ENCODE results near the gene RTL9. TPM values are rescaled to one million over a fixed set of nuclear protein-coding genes. Genes with fewer than 3 reads are reported as not detected.

RTL9 gene
- total RNA-seq, 1 donor: 1.5 TPM

GRCh38 chrX:110346681-110347080, 12.0 kb upstream of the RTL9 start:
- H3K4me3 ChIP-seq (ENCODE audit: low read depth, low read length): no peak overlapping the region
- peak; percentile 11 for DNase-seq (ENCODE audit: low read depth)
- TF ChIP-seq CTCF (IDR thresholded peaks at IDR 0.05; ENCODE audit: insufficient read depth, low read length): peak; percentile 12

GRCh38 chrX:110359273-110359672, 625 bp downstream of the RTL9 start:
- no peak overlapping the region for H3K4me3 ChIP-seq (ENCODE audit: low read depth, low read length)
- DNase-seq (ENCODE audit: low read depth): peak; percentile 11
- no peak for TF ChIP-seq CTCF (IDR thresholded peaks at IDR 0.05; ENCODE audit: insufficient read depth, low read length)

DNA sequence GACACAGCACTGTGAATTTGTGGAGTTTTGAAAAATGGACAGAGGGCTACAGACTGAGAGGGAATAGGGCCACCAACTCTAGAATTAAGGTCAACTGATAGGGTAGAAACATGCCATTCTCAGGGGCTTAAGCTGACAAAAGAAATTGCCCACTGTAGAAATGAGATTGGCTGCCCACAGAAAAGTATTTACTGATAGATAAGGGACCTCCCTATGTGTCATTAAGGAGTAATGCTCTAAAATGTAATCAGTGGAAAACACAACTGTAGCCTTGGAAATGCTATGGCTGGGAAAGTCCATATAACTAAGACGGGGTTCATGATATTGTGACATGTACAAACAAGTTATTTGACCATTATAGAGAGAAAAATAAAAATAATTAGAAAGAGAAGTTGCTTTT, 4.6 kb downstream of the RTL9 start:
- no peak for TF ChIP-seq CTCF (IDR thresholded peaks at IDR 0.05; ENCODE audit: insufficient read depth, low read length)
- DNase-seq (ENCODE audit: low read depth): no peak

DNA sequence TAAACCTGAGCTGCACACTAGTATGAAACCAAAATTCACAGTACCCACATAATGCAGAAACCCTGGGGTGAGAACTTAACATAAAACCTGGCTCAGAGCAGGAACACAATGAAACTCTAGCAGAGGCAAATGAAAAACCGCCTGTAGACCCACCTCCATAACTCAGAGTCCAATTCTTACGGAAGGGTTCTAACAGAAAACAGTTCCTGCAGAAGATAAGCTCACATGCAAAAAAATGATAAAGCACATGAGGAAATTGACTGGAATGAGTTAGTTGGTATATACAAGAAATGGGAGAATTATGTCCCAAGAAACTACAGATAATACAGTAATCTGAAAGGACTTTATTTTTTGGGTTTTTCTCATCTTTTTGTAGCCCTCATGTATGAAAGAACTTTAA, 14.7 kb downstream of the RTL9 start:
- H3K4me3 ChIP-seq (ENCODE audit: low read depth, low read length): no peak overlapping the region
- TF ChIP-seq CTCF (IDR thresholded peaks at IDR 0.05; ENCODE audit: insufficient read depth, low read length): no peak
- no peak for DNase-seq (ENCODE audit: low read depth)

More for the DNA sequence above, 4.6 kb downstream of the RTL9 start:
- no peak overlapping the region for H3K4me3 ChIP-seq (ENCODE audit: low read depth, low read length)

DNA sequence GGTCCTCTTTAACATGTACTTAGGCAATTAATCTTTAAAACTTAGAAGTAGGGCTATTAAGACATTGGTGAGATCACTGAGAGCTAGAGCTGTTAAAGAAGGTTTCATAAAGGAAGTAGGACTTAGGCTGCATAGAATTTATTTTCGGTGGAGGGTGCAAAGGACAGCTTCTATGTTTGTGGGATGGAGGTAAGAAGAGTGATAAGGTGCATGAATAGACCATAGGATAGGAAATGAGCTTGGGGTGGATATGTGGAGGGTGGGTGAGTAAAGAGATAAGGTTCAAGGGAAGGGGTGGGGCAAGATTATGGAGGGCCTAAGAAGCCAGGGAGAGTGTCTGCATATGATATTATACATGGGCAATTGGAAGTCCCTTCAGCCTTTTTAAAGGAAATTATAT, 15.9 kb downstream of the RTL9 start:
- DNase-seq (ENCODE audit: low read depth): no peak
- TF ChIP-seq CTCF (IDR thresholded peaks at IDR 0.05; ENCODE audit: insufficient read depth, low read length): no peak
- no peak overlapping the region for H3K4me3 ChIP-seq (ENCODE audit: low read depth, low read length)

- DNase-seq (ENCODE audit: low read depth): no peak
- no peak overlapping the region for H3K4me3 ChIP-seq (ENCODE audit: low read depth, low read length)
- TF ChIP-seq CTCF (IDR thresholded peaks at IDR 0.05; ENCODE audit: insufficient read depth, low read length): no peak
Measured at GRCh38 chrX:110381216-110381615, 22.6 kb downstream of the RTL9 start.

DNA sequence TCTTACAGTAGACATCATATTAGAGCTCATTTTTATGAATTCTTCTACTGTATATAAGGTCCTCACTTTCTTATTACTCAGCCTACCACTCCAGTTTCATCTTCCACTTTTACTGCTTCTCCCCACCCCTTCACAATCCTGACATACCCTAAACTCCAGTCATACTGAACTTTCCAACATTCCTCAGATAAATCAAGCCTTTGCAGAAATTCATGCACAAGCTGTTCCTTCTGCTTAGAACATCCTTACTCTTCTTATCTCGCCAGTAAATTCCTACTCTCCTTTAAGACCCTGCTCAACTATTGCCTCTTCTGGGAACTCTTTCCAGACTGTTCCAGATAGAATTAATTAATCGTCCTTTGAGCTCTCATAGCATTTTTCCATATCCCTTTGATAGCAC, 24.8 kb downstream of the RTL9 start:
- H3K4me3 ChIP-seq (ENCODE audit: low read depth, low read length): no peak overlapping the region
- TF ChIP-seq CTCF (IDR thresholded peaks at IDR 0.05; ENCODE audit: insufficient read depth, low read length): no peak
- peak; percentile 90 for DNase-seq (ENCODE audit: low read depth)
